HepG2 (cell line): ENCODE measurements around the gene TALDO1. TPM values are rescaled to one million over a fixed set of nuclear protein-coding genes. Genes with fewer than 3 reads are reported as not detected.
A peak's percentile ranks its signal among the peaks of the same experiment; 100 is the strongest.

Source experiments
- CREM ChIP-seq, 2 experiments: sonication (generic) in 1 of 2; formaldehyde crosslinking in 1 of 2; IDR thresholded peaks; 2 replicates each; pipeline versions ENCODE4 v1.4.0 to v1.6.1; 2016 to 2020; ENCODE audit warnings: antibody characterized with exemption in 1 of 2, mild to moderate bottlenecking in 1 of 2, missing genetic modification reagents in 1 of 2
- GATAD2A ChIP-seq: IDR thresholded peaks from 2 replicates; pipeline ENCODE4 v1.6.1; 2016
- GLMP ChIP-seq: sonication (generic); formaldehyde crosslinking; IDR thresholded peaks from 2 replicates; pipeline ENCODE4 v1.9.0; 2021; ENCODE audit warnings: missing genetic modification reagents, mild to moderate bottlenecking, borderline replicate concordance
- NR0B2 ChIP-seq: sonication (generic); formaldehyde crosslinking; IDR thresholded peaks from 2 replicates; pipeline ENCODE4 v1.4.0; 2020; ENCODE audit warnings: mild to moderate bottlenecking, missing genetic modification reagents
- PCBP1 ChIP-seq: fragments of 200-400 bp; formaldehyde crosslinking; IDR thresholded peaks from 2 replicates; pipeline ENCODE4 v1.6.1; 2017; ENCODE audit warnings: mild to moderate bottlenecking, low read depth, low read length, borderline replicate concordance
- TFDP2 ChIP-seq: sonication (generic); formaldehyde crosslinking; IDR thresholded peaks from 2 replicates; pipeline ENCODE4 v1.4.0; 2020; ENCODE audit warnings: missing genetic modification reagents
- ZBTB3 ChIP-seq: sonication (generic); formaldehyde crosslinking; IDR thresholded peaks from 2 replicates; pipeline ENCODE4 v1.4.0; 2020; ENCODE audit warnings: low read depth, mild to moderate bottlenecking, moderate library complexity, missing genetic modification reagents, borderline replicate concordance
- ZBTB38 ChIP-seq: sonication (generic); formaldehyde crosslinking; IDR thresholded peaks from 2 replicates; pipeline ENCODE4 v1.5.1; 2020; ENCODE audit warnings: mild to moderate bottlenecking, missing genetic modification reagents
- ZNF136 ChIP-seq: sonication (generic); formaldehyde crosslinking; IDR thresholded peaks from 2 replicates; pipeline ENCODE4 v1.8.1; 2022; ENCODE audit warnings: low read depth, mild to moderate bottlenecking, moderate library complexity, missing genetic modification reagents
- ZNF160 ChIP-seq: sonication (generic); formaldehyde crosslinking; IDR thresholded peaks from 2 replicates; pipeline ENCODE4 v1.8.0; 2022; ENCODE audit warnings: mild to moderate bottlenecking, inconsistent platforms, missing genetic modification reagents
- ZNF275 ChIP-seq: sonication (generic); formaldehyde crosslinking; IDR thresholded peaks from 2 replicates; pipeline ENCODE4 v1.8.0; 2022; ENCODE audit warnings: missing genetic modification reagents, mild to moderate bottlenecking, inconsistent platforms, borderline replicate concordance
- ZNF350 ChIP-seq: sonication (generic); formaldehyde crosslinking; IDR thresholded peaks from 2 replicates; pipeline ENCODE4 v1.4.0; 2020; ENCODE audit warnings: mild to moderate bottlenecking, low read depth, missing genetic modification reagents, borderline replicate concordance
- ZNF574 ChIP-seq: sonication (generic); formaldehyde crosslinking; IDR thresholded peaks from 2 replicates; pipeline ENCODE4 v1.4.0; 2020; ENCODE audit warnings: missing genetic modification reagents
- ZSCAN29 ChIP-seq: sonication (generic); formaldehyde crosslinking; conservative IDR thresholded peaks from 2 replicates; pipeline ENCODE4 v1.4.0; 2020; ENCODE audit warnings: mild to moderate bottlenecking, missing genetic modification reagents
- polyA plus RNA-seq, 8 experiments: library from polyadenylated mRNA; depleted of rRNA in 3 of 8; stranded (reverse) in 7 of 8; unstranded in 1 of 8; fragments of >200 nt; fragmentation: Illumina TruSeq in 4 of 8; extraction: Trizol in 4 of 8; gene quantifications; 2 replicates each; pipeline versions ENCODE4 v1.2.1 to v1.2.3, GENCODE V29; 2011 to 2016; ENCODE audit warnings: low read depth in 4 of 8, missing spikeins in 1 of 8, mixed read lengths in 1 of 8; ENCODE audit not compliant: insufficient read depth in 1 of 8
- total RNA-seq, 5 experiments: library from RNA; depleted of rRNA; stranded (reverse); fragments of >200 nt; fragmentation: Illumina TruSeq; extraction: Trizol; gene quantifications; 2 replicates each; pipeline ENCODE4 v1.2.3, GENCODE V29; 2016; ENCODE audit warnings: low read depth in 1 of 5
- TF ChIP-seq, protein P1 (sequence below): sonication (generic); formaldehyde crosslinking; IDR thresholded peaks from 2 replicates; pipeline ENCODE4 v1.8.1; 2023; ENCODE audit warnings: mild to moderate bottlenecking, missing genetic modification reagents
- TF ChIP-seq, protein P2 (sequence below): IDR thresholded peaks from 2 replicates; pipeline ENCODE4 v1.6.1; 2016

TALDO1 gene
- total and polyA plus RNA-seq, 2 of the 13 experiments (the other 11 are each of a cell fraction or from before 2014, with no cell fraction given) = 107 to 240 TPM

DNA sequence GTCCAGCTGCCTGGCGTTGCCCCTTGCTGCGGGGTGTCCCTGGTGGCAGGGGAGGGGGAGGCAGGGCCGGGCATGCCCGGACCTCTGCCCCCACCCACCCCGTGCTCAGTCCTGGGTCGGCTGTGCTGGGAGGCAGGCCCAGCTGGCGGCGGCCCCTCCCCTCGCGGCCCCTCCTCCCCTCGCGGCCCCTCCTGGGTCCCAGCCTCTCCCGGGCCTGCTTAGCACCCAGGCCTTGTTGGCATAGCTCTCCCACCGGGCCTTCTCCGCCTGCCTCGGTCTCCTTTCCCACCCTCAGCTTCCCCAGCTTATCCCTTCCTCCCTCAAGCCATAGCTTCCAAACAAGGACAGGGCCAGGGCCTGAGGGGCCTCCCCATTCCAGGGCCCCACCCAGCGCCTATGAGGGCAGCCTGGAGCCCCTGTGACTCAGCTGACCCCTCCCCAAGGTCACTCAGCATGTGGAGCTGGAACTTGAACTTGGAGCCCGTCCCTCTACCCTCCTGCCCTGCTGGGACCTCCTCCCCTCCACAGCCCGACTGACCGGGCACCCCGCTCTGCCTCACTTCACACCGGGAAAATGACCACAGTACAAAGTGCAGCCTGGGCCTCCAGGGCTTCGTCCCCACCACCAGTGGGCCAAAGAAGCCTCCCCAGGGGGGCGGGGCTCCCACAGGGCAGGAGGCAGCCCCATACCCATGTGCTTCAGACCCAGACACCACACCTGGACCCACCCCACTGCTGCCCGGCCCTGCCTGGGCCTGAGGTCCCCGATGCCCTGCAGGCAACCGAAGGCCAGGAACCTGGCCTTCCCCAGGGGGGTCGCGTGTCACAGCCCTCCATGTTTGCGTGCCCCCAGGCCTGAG, 40.1 kb upstream of the TALDO1 start (continued):
- TF ChIP-seq TFDP2 (CRISPR knock-in tag) (0 out of 2 replicates have a peak, but pooled peaks have one; percentile 16), ZNF275 (peak; percentile 40; the same call in 1 of the 2 replicates), NR0B2 (CRISPR knock-in tag) (peak; percentile 22; the same call in 1 of the 2 replicates), GLMP (CRISPR knock-in tag) (no peak), ZNF350 (peak; percentile 97), CREM (IDR thresholded peaks at IDR 0.05) (peak; percentile 70), CREM (CRISPR knock-in tag; IDR thresholded peaks at IDR 0.05) (no peak), ZNF136 (CRISPR knock-in tag) (peak; percentile 52; the same call in 1 of the 2 replicates), ZSCAN29 (CRISPR knock-in tag) (peak; percentile 63), ZNF574 (CRISPR knock-in tag) (peak; percentile 84), ZBTB3 (peak; percentile 89), GATAD2A (CRISPR knock-in tag) (peak; percentile 89), PCBP1 (0 out of 2 replicates have a peak, but pooled peaks have one; percentile 23), ZNF160 (peak; percentile 84), ZBTB38 (CRISPR knock-in tag) (peak; percentile 10; the same call in 1 of the 2 replicates)
- TF ChIP-seq, protein P1, sequence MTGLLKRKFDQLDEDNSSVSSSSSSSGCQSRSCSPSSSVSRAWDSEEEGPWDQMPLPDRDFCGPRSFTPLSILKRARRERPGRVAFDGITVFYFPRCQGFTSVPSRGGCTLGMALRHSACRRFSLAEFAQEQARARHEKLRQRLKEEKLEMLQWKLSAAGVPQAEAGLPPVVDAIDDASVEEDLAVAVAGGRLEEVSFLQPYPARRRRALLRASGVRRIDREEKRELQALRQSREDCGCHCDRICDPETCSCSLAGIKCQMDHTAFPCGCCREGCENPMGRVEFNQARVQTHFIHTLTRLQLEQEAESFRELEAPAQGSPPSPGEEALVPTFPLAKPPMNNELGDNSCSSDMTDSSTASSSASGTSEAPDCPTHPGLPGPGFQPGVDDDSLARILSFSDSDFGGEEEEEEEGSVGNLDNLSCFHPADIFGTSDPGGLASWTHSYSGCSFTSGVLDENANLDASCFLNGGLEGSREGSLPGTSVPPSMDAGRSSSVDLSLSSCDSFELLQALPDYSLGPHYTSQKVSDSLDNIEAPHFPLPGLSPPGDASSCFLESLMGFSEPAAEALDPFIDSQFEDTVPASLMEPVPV (CRISPR knock-in tag) = no peak
- TF ChIP-seq, protein P2, sequence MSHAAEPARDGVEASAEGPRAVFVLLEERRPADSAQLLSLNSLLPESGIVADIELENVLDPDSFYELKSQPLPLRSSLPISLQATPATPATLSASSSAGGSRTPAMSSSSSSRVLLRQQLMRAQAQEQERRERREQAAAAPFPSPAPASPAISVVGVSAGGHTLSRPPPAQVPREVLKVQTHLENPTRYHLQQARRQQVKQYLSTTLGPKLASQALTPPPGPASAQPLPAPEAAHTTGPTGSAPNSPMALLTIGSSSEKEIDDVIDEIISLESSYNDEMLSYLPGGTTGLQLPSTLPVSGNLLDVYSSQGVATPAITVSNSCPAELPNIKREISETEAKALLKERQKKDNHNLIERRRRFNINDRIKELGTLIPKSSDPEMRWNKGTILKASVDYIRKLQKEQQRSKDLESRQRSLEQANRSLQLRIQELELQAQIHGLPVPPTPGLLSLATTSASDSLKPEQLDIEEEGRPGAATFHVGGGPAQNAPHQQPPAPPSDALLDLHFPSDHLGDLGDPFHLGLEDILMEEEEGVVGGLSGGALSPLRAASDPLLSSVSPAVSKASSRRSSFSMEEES (CRISPR knock-in tag) = peak; percentile 85
